Keratinocyte (primary cell): ENCODE measurements around the gene ASTL. TPM values are rescaled to one million over a fixed set of nuclear protein-coding genes. Genes with fewer than 3 reads are reported as not detected.

Experiments used
- DNase-seq: peaks from one replicate; pipeline ENCODE4 v3.0.0-alpha.2; 2011; ENCODE audit warnings: low read depth, missing footprints, low spot score
- FAIRE-seq: peaks from 2 replicates; lab custom pipeline; 2011; peaks lifted over from hg19 to GRCh38; lab: Jason Lieb, UNC
- H2AFZ ChIP-seq: 2 replicates; pipeline ENCODE4 v1.6.0; 2012; ENCODE audit warnings: low read length, control low read depth, inconsistent platforms; ENCODE audit not compliant: control insufficient read depth
- H3K27ac ChIP-seq: 2 replicates; pipeline ENCODE4 v1.5.1; 2011; ENCODE audit warnings: low read length; ENCODE audit not compliant: control insufficient read depth, insufficient read depth
- H3K27me3 ChIP-seq: 3 replicates; pipeline ENCODE4 v1.6.0; 2011; ENCODE audit warnings: low read length; ENCODE audit not compliant: control insufficient read depth, insufficient read depth; ENCODE audit errors: extremely low read depth
- H3K36me3 ChIP-seq, 2 experiments: 2 replicates in 1 of 2; 3 replicates in 1 of 2; pipeline ENCODE4 v1.5.1; 2011; ENCODE audit warnings: low read length in 2 of 2, mild to moderate bottlenecking in 1 of 2; ENCODE audit not compliant: control insufficient read depth in 2 of 2, insufficient read depth in 2 of 2; ENCODE audit errors: extremely low read depth in 1 of 2
- H3K4me1 ChIP-seq: 3 replicates; pipeline ENCODE4 v1.5.1; 2011; ENCODE audit warnings: low read length; ENCODE audit not compliant: control insufficient read depth, insufficient read depth; ENCODE audit errors: extremely low read depth
- H3K4me2 ChIP-seq: 3 replicates; pipeline ENCODE4 v1.6.0; 2011; ENCODE audit warnings: low read depth, low read length; ENCODE audit not compliant: control insufficient read depth, insufficient read depth; ENCODE audit errors: extremely low read depth
- H3K4me3 ChIP-seq, 3 experiments: fragments of 200-600 bp in 1 of 3; sonication (generic) in 1 of 3; 2 replicates in 2 of 3; 3 replicates in 1 of 3; pipeline ENCODE4 v1.5.1; 2011 to 2016; ENCODE audit warnings: low read length in 3 of 3, mild to moderate bottlenecking in 3 of 3, control low read depth in 2 of 3, inconsistent platforms in 1 of 3, low read depth in 1 of 3, mixed read lengths in 1 of 3, mixed run types in 1 of 3, moderate library complexity in 1 of 3; ENCODE audit not compliant: control insufficient read depth in 2 of 3, insufficient read depth in 2 of 3; ENCODE audit errors: extremely low read depth in 1 of 3
- H3K79me2 ChIP-seq: 2 replicates; pipeline ENCODE4 v1.6.0; 2012; ENCODE audit warnings: low read length; ENCODE audit not compliant: control insufficient read depth, insufficient read depth
- H3K9ac ChIP-seq: 3 replicates; pipeline ENCODE4 v1.6.0; 2011; ENCODE audit warnings: low read length; ENCODE audit not compliant: control insufficient read depth, insufficient read depth; ENCODE audit errors: extremely low read depth
- H3K9me1 ChIP-seq: 3 replicates; pipeline ENCODE4 v1.6.0; 2011; ENCODE audit warnings: low read length; ENCODE audit not compliant: control insufficient read depth, insufficient read depth; ENCODE audit errors: extremely low read depth
- H3K9me3 ChIP-seq: 2 replicates; pipeline ENCODE4 v1.5.1; 2012; ENCODE audit warnings: low read depth, low read length; ENCODE audit not compliant: control insufficient read depth
- H4K20me1 ChIP-seq: 3 replicates; pipeline ENCODE4 v1.6.0; 2011; ENCODE audit warnings: low read length; ENCODE audit not compliant: control insufficient read depth, insufficient read depth; ENCODE audit errors: extremely low read depth
- CTCF ChIP-seq, 3 experiments: IDR thresholded peaks in 1 of 3; conservative IDR thresholded peaks in 1 of 3; optimal IDR thresholded peaks in 1 of 3; 2 replicates in 2 of 3; 3 replicates in 1 of 3; pipeline versions ENCODE3 to v1.5.1; 2011; ENCODE audit warnings: low read length in 3 of 3, mild to moderate bottlenecking in 3 of 3, moderate library complexity in 2 of 3, control low read depth in 1 of 3, inconsistent platforms in 1 of 3; ENCODE audit not compliant: insufficient read depth in 2 of 3; ENCODE audit errors: extremely low read depth in 1 of 3
- EZH2 ChIP-seq: IDR thresholded peaks from one replicate; pipeline ENCODE4 v1.6.1; 2012; ENCODE audit warnings: inconsistent platforms, mild to moderate bottlenecking, low read length, moderate library complexity
- dilution Hi-C: fragments of 300-500 bp; cut with MboI; formaldehyde crosslinking; loops from one replicate; pipeline ENCODE4 v1.7.0; 2020; ENCODE audit warnings: low sequenced_read_pairs; ENCODE audit not compliant: extremely low pct_ligation_motif_present
- polyA plus RNA-seq, 5 experiments: library from polyadenylated mRNA; depleted of rRNA in 3 of 5; stranded (reverse) in 3 of 5; stranded (forward) in 1 of 5; unstranded in 1 of 5; fragments of >200 nt; gene quantifications; 1 replicate in 1 of 5; 2 replicates in 3 of 5; 3 replicates in 1 of 5; pipeline versions ENCODE4 v1.2.1 to v1.2.3, GENCODE V29; 2011 to 2012; ENCODE audit warnings: missing spikeins in 2 of 5, low read depth in 1 of 5, low replicate concordance in 1 of 5

Gene ASTL
- polyA plus RNA-seq, 1 donor (not counting 4 experiments of a cell fraction or from before 2014, with no cell fraction given), result not detected

- TF ChIP-seq CTCF (optimal IDR thresholded peaks at IDR 0.05 in 1 of 3, IDR thresholded peaks at IDR 0.05 in 1 of 3, conservative IDR thresholded peaks at IDR 0.05 in 1 of 3; ENCODE audit: extremely low read depth in 1 of 3, insufficient read depth in 2 of 3, low read length in 3 of 3), result no peak
- no peak for TF ChIP-seq EZH2
- Histone ChIP-seq H3K79me2 (no peaks in the 10 kb centered on the region), H3K9me3 (no peaks in the 10 kb centered on the region), H3K36me3 (no peaks in the 10 kb centered on the region), H3K27me3 (peaks cover 19% of the 10 kb centered on the region), H3K4me2 (no peak overlapping the region), H4K20me1 (no peaks in the 10 kb centered on the region), H3K4me1 (no peaks in the 10 kb centered on the region), H3K27ac (no peak overlapping the region), H3K9ac (no peak overlapping the region), H3K9me1 (no peaks in the 10 kb centered on the region), H3K4me3 (no peak overlapping the region), H2AFZ (no peak overlapping the region)
- no peak for DNase-seq
- no peak for FAIRE-seq
- dilution Hi-C loops, result no loop called here
These were observed 2.7 kb downstream of the ASTL start for GRCh38 chr2:96135621-96136020.

GRCh38 chr2:96135171-96135570 lies 3.1 kb downstream of the ASTL start:
- no peaks in the 10 kb centered on the region for H3K36me3 ChIP-seq
- no peak overlapping the region for H3K27ac ChIP-seq
- FAIRE-seq (no peak), DNase-seq (no peak)
- dilution Hi-C loops, result no loop called here
- no peak overlapping the region for H2AFZ ChIP-seq
- TF ChIP-seq CTCF (optimal IDR thresholded peaks at IDR 0.05 in 1 of 3, IDR thresholded peaks at IDR 0.05 in 1 of 3, conservative IDR thresholded peaks at IDR 0.05 in 1 of 3; ENCODE audit: extremely low read depth in 1 of 3, insufficient read depth in 2 of 3, low read length in 3 of 3) (no peak), EZH2 (no peak)
- no peaks in the 10 kb centered on the region for H4K20me1 ChIP-seq
- H3K4me1 ChIP-seq, result no peaks in the 10 kb centered on the region
- H3K79me2 ChIP-seq, result no peaks in the 10 kb centered on the region
- H3K9me3 ChIP-seq, result no peaks in the 10 kb centered on the region
- H3K27me3 ChIP-seq, result peaks cover 19% of the 10 kb centered on the region
- H3K9ac ChIP-seq, result no peak overlapping the region
- no peaks in the 10 kb centered on the region for H3K9me1 ChIP-seq
- no peak overlapping the region for H3K4me2 ChIP-seq
- H3K4me3 ChIP-seq, result no peak overlapping the region
